Duodenal mucosa (tissue), 2 donors: ENCODE measurements around the gene LRTM2.

Source experiments
- H3K27ac ChIP-seq: one replicate; pipeline ENCODE4 v1.7.0; 2013; ENCODE audit warnings: low read depth, low read length
- H3K27me3 ChIP-seq, 2 donors: one replicate each; pipeline ENCODE4 v1.7.0; 2013; ENCODE audit warnings: low read length in 2 of 2, control low read depth in 1 of 2; ENCODE audit not compliant: insufficient read depth in 2 of 2, control insufficient read depth in 1 of 2
- H3K36me3 ChIP-seq, 2 donors: one replicate each; pipeline ENCODE4 v1.7.0; 2013; ENCODE audit warnings: low read length in 2 of 2, control low read depth in 1 of 2; ENCODE audit not compliant: insufficient read depth in 2 of 2, control insufficient read depth in 1 of 2
- H3K4me1 ChIP-seq, 2 donors: one replicate each; pipeline ENCODE4 v1.7.0; 2013; ENCODE audit warnings: low read length in 2 of 2, control low read depth in 1 of 2; ENCODE audit not compliant: insufficient read depth in 2 of 2, control insufficient read depth in 1 of 2
- H3K4me3 ChIP-seq, 2 donors: one replicate each; pipeline ENCODE4 v1.7.0; 2013; ENCODE audit warnings: low read length in 2 of 2, low read depth in 1 of 2
- H3K9ac ChIP-seq, 2 donors: one replicate each; pipeline ENCODE4 v1.7.0; 2013; ENCODE audit warnings: low read length in 2 of 2, low read depth in 1 of 2
- H3K9me3 ChIP-seq, 2 donors: one replicate each; pipeline ENCODE4 v1.7.0; 2013; ENCODE audit warnings: low read length in 2 of 2, control low read depth in 1 of 2; ENCODE audit not compliant: control insufficient read depth in 1 of 2

Gene LRTM2

DNA sequence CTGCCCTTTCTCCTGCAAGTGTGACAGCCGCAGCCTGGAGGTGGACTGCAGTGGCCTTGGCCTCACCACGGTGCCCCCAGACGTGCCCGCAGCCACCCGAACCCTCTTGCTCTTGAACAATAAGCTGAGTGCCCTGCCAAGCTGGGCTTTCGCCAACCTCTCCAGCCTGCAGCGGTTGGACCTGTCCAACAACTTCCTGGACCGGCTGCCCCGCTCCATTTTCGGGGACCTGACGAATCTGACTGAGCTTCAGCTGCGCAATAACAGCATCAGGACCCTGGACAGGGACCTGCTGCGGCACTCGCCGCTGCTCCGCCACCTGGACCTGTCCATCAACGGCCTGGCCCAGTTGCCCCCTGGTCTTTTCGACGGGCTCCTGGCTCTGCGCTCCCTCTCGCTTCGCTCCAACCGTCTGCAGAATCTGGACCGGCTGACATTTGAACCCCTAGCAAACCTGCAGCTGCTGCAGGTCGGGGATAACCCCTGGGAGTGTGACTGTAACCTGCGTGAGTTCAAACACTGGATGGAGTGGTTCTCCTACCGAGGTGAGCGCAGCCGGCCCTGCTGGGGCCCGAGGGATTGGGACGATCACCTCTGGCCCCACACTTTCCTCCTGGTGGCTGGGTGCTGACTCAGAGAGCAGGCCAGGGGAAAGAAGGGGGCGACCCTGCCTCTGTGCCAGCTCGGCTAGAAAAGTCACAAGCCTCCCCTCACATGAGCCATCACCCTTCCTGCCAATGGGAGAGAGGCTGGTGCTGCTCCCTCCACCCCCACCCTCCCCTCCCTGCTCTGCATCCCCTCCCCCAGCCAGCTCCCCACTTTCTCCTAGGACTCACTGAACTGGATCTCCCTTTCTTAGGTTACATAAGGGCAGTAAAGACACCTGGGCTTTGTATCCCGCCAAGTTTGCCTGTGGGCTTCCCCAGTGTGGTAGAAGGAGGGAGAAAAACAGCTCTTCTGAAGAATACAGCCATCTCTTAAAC is 10.9 kb downstream of the LRTM2 start:
- no peak overlapping the region for H3K9ac ChIP-seq
- H3K4me1 ChIP-seq = no peaks in the 10 kb centered on the region
- peaks cover 6 to 12% of the 10 kb centered on the region in 2 donors for H3K27me3 ChIP-seq
- no peak overlapping the region for H3K27ac ChIP-seq
- no peak overlapping the region for H3K4me3 ChIP-seq
- H3K36me3 ChIP-seq = no peaks in the 10 kb centered on the region
- no peaks in the 10 kb centered on the region for H3K9me3 ChIP-seq

DNA sequence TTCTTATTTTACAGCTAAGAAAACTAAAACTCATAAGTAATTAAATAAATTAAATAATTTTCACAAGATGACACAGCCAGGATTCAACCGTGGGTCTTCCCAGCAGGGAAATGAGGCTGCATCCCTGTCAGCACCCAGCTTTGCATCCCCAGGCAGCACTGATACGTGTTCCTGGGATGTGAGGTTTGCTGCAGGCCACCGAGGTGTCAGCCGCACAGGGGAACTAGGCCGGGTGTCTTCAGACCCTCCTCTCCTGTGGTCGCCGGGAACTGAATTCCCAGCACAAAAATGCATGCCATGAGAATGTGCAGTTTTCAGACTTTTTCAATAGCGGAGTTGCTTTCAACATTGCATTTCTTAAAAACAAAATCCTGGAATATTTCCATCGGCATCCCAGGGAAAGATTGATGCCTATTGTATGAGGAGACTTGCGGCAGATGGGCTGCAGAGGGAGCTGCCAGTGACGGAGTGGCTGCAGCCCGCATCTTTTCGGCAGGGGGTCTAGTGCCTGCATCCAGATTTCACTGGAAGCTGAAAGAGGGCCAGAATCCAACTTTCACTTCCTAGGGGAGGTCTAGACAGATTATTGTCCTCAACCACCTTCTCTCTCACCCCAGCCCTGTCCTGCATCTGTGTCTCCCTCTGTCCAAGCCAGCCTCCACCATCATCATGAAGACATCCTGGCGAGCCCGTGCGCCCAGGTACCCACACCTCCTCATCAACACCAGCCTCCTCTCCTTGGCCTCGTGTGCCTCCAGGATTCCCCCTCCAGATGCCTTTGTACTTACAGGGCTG is 12.6 kb downstream of the LRTM2 start:
- no peak overlapping the region for H3K9ac ChIP-seq
- no peak overlapping the region for H3K4me3 ChIP-seq
- peaks cover 6 to 12% of the 10 kb centered on the region in 2 donors for H3K27me3 ChIP-seq
- no peaks in the 10 kb centered on the region for H3K9me3 ChIP-seq
- H3K36me3 ChIP-seq = no peaks in the 10 kb centered on the region
- no peaks in the 10 kb centered on the region for H3K4me1 ChIP-seq
- H3K27ac ChIP-seq = no peak overlapping the region

DNA sequence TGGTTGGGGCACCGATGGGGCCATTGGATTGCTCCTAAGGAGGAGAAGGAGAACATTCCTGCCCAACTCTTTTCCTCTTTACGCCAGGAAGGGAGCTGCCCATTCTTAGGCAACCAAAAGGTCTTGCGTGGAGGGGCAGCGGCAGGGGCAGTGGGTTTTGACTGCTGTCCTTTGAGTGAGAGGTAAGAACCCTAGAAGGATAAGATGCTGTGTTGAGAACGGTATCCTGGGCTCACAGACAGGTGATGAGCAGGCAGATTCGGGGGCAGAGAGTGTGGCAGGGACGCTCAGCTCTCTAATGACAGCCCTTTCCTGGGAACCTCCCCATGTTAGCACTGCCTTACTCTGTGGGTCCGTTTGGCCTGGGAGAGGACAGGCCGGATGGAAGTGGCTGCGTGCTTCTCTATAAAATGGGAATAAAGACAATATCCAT is 13.2 kb downstream of the LRTM2 start:
- H3K27ac ChIP-seq = no peak overlapping the region
- H3K27me3 ChIP-seq = peaks cover 6 to 12% of the 10 kb centered on the region in 2 donors
- no peaks in the 10 kb centered on the region for H3K36me3 ChIP-seq
- H3K4me3 ChIP-seq = no peak overlapping the region
- H3K4me1 ChIP-seq = no peaks in the 10 kb centered on the region
- no peaks in the 10 kb centered on the region for H3K9me3 ChIP-seq
- H3K9ac ChIP-seq = no peak overlapping the region

DNA sequence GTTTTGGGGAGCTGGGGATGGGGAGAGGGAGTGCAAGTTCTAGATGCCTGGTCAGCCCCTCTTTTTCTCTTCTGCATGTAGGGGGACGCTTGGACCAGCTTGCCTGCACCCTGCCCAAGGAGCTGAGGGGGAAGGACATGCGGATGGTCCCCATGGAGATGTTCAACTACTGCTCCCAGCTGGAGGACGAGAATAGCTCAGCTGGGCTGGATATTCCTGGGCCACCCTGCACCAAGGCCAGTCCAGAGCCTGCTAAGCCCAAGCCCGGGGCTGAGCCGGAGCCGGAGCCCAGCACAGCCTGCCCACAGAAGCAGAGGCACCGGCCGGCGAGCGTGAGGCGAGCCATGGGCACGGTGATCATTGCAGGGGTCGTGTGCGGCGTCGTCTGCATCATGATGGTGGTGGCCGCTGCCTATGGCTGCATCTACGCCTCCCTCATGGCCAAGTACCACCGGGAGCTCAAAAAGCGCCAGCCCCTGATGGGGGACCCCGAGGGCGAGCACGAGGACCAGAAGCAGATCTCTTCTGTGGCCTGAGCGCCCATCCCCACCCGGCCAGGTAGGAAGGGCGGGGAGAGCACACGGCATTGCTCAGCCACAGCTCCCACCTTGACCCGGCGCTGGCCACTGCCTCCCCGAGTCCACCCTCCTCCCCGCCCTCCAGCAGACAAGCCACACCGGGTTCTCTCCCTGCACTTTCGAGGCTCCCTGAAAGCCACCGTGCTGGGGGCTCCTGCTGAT is 14.0 kb downstream of the LRTM2 start:
- H3K27ac ChIP-seq = no peak overlapping the region
- peaks cover 6 to 12% of the 10 kb centered on the region in 2 donors for H3K27me3 ChIP-seq
- H3K4me3 ChIP-seq = no peak overlapping the region
- H3K4me1 ChIP-seq = no peaks in the 10 kb centered on the region
- H3K9me3 ChIP-seq = no peaks in the 10 kb centered on the region
- H3K9ac ChIP-seq = no peak overlapping the region
- H3K36me3 ChIP-seq = no peaks in the 10 kb centered on the region

DNA sequence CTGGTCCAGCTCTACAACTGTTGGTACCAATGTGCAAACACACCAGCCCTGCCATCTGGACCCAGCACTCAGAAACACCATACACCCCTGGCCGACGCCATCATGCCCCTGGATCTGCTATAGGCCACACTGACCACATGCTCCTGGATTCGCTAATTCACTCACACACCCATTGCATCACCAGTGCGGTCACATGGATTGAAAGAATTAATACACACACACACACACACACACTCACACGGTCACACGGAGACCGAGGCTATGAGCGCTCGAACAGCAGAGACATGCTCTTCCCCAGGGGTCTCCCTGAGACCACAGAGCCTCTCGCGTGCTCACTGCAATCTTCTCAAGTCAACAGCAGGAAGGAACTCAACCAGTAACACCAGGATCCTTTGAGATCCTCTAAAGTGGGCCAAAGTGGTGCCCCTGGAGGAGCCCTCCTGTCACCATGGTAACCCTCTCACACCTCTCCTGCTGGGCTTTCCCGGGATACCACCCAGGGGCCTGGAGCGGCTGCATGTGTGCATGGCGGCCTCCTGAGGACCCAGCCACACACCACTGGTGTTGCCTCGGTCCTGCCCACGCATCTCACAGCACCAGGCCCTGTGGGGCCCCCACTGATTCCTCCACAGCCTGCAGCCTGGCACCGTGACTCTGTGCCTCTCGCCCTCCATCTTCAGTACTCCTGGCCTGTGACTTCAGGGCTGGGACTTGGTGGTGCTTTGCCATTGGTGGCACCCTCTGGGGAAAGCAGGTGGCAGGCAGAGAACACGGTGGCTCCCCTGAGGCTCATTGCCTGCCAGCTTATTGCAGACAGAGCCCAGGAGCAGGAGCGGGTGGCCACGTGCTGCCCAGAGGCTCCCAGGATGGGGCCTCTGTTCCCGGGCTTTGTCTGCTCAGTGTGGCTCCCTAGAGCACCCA is 15.1 kb downstream of the LRTM2 start:
- Histone ChIP-seq H3K4me1 (no peaks in the 10 kb centered on the region), H3K27me3 (peaks cover 6 to 7% of the 10 kb centered on the region in 2 donors), H3K27ac (no peak overlapping the region), H3K9me3 (no peaks in the 10 kb centered on the region), H3K9ac (no peak overlapping the region), H3K4me3 (no peak overlapping the region), H3K36me3 (no peaks in the 10 kb centered on the region)

DNA sequence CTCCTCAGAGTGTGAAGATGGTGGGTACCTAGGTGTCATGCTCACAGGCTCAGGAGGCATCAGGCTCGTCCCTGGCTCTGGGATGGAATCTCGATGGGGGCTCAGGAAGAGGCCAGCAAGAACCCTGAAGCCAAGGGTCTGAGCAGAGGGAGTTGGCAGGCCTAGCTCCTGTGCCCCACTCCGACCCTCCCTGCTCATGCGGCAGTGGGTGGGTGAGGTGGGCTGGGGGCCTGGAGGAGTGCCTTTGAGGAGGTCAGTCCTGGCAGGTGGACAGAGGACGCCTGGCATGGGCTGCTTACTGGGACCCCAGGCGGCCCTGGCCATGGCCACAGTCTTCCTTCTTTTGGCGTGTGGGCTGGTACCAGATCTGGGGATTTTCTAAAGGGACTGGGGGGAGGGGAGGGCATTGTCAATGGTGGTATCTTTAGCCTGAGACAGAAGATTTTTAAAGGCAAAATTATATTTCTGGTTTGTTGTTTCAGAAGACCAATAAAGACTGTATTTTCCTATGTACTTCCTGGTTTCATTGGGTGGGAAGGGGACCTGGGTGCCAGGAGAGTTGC is 16.0 kb downstream of the LRTM2 start:
- peaks cover 0 to 6% of the 10 kb centered on the region in 2 donors for H3K27me3 ChIP-seq

DNA sequence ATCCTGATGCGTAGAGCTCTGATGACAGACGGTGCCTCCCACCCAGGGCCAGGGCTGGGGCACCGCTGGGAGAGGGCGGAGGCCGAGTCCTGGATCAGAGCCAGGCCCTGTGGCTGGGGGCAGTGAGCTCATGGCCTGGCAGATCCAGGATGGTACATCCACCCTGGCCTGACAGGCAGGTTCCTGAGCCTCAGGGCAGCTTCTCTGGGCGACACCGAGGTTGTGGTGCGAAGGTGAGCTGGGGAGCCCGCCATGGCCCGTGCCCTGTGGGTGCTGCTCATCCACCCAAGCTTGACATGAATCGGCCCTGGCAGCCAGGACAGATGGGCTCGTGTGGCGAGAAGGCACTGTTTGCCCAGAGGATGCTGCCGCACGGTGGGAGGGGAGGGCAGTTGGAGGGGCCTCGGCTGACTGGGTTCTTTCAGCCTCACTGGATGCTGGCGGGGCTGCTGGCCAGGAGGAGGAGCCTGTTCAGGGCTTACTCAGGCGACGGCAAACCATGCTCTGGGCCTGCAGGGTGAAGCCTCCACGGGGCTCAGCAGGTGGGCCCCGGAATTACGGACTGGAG is 16.6 kb downstream of the LRTM2 start:
- Histone ChIP-seq H3K27me3 (peaks cover 0 to 6% of the 10 kb centered on the region in 2 donors), H3K27ac (no peak overlapping the region), H3K36me3 (no peaks in the 10 kb centered on the region), H3K4me1 (no peaks in the 10 kb centered on the region), H3K9me3 (no peaks in the 10 kb centered on the region), H3K9ac (no peak overlapping the region), H3K4me3 (no peak overlapping the region)

More for the DNA sequence above, 16.0 kb downstream of the LRTM2 start:
- no peak overlapping the region for H3K9ac ChIP-seq
- H3K36me3 ChIP-seq = no peaks in the 10 kb centered on the region
- no peaks in the 10 kb centered on the region for H3K4me1 ChIP-seq
- H3K4me3 ChIP-seq = no peak overlapping the region
- H3K9me3 ChIP-seq = no peaks in the 10 kb centered on the region
- H3K27ac ChIP-seq = no peak overlapping the region

DNA sequence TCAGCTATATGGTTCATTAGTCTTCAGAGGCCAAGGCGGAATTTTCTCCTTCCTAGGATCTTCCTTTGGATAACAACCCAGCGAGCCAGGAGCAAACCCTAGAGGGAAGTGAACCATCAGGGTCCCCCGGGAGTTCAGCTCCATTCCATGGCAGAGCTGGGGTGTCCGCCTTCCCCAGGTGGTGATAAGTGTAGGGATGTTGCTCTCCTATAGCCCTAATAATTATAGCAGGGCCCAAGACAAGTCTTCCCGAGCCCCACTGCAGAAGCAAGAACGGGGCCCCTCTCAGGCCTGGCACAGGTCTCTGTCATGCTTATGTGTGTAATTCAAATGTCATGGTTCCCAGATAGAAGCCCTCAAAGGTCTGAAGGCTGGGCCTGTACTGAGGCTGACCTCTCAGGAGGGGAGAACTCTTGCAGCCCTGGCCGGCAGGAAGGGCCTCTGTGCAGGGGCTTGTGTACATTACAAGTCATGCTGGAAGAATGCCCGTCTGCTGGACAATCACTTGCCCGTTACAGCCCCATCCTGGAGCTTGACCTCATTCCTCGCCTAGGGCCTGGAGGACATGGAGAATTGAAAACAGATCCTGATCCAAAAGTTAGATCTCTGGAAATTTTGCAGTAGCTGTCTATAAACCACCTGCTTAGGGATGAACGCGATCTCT is 17.3 kb downstream of the LRTM2 start:
- Histone ChIP-seq H3K36me3 (no peaks in the 10 kb centered on the region), H3K4me1 (no peaks in the 10 kb centered on the region), H3K4me3 (no peak overlapping the region), H3K9ac (no peak overlapping the region), H3K27me3 (peaks cover 0 to 6% of the 10 kb centered on the region in 2 donors), H3K27ac (no peak overlapping the region), H3K9me3 (no peaks in the 10 kb centered on the region)
